B cell (primary cell): Measurements from ENCODE around the gene RNF166. TPM values are rescaled to one million over a fixed set of nuclear protein-coding genes. Genes with fewer than 3 reads are reported as not detected.

Source experiments
- ATAC-seq: fragments of 200-7000 bp; cut with Tn5 transposase; one replicate; pipeline ENCODE4 v1.10.0; 2021; ENCODE audit warnings: low read depth, mild to moderate bottlenecking, moderate number of reproducible peaks, moderate library complexity
- CTCF ChIA-PET: fragments of 350-600 bp; sonication (Branson Sonifier 250); formaldehyde crosslinking; loops from one replicate; lab custom pipeline; 2021; ENCODE audit warnings: antibody characterized with exemption, inconsistent platforms; lab: Charles Lee
- POLR2A ChIA-PET: fragments of 350-600 bp; sonication (Branson Sonifier 250); formaldehyde crosslinking; loops from one replicate; lab custom pipeline; 2021; ENCODE audit warnings: antibody characterized with exemption; lab: Charles Lee
- DNase-seq: peaks from one replicate; pipeline ENCODE4 v3.0.0; 2013
- H2AFZ ChIP-seq: 2 replicates; pipeline ENCODE4 v1.6.1; 2012; ENCODE audit warnings: mild to moderate bottlenecking, low read depth, low read length; ENCODE audit not compliant: insufficient read depth, poor library complexity, severe bottlenecking
- H3K27ac ChIP-seq, 2 donors: 1 replicate in 1 of 2; 2 replicates in 1 of 2; pipeline ENCODE4 v1.5.1; 2012 to 2013; ENCODE audit warnings: low read length in 2 of 2, mild to moderate bottlenecking in 2 of 2, moderate library complexity in 1 of 2
- H3K27me3 ChIP-seq, 4 experiments: fragments of 200-600 bp in 1 of 4; sonication (generic) in 1 of 4; replicated peaks in 1 of 4; 1 replicate in 2 of 4; 2 replicates in 2 of 4; pipeline versions ENCODE4 v1.6.1 to v1.7.0; 2013 to 2016; ENCODE audit warnings: low read length in 3 of 4, mild to moderate bottlenecking in 2 of 4, mixed read lengths in 1 of 4, moderate library complexity in 1 of 4; ENCODE audit not compliant: insufficient read depth in 4 of 4, control insufficient read depth in 3 of 4; ENCODE audit errors: control extremely low read depth in 1 of 4
- H3K36me3 ChIP-seq, 2 experiments: replicated peaks in 1 of 2; 1 replicate in 1 of 2; 2 replicates in 1 of 2; pipeline versions ENCODE4 v1.6.1 to v1.7.1; 2013; ENCODE audit warnings: low read length in 1 of 2; ENCODE audit not compliant: insufficient read depth in 2 of 2, control insufficient read depth in 1 of 2; ENCODE audit errors: control extremely low read depth in 1 of 2, extremely low read depth in 1 of 2
- H3K4me1 ChIP-seq, 2 donors: fragments of 200-600 bp in 1 of 2; sonication (generic) in 1 of 2; 1 replicate in 1 of 2; 2 replicates in 1 of 2; pipeline versions ENCODE4 v1.5.1 to v1.6.1; 2013 to 2017; ENCODE audit warnings: low read length in 2 of 2; ENCODE audit not compliant: control insufficient read depth in 2 of 2, insufficient read depth in 2 of 2
- H3K4me2 ChIP-seq: replicated peaks from 2 replicates; pipeline ENCODE3; 2012; ENCODE audit warnings: mild to moderate bottlenecking, low read depth, low read length; ENCODE audit not compliant: poor library complexity, severe bottlenecking
- H3K4me3 ChIP-seq, 5 experiments: fragments of 200-600 bp in 1 of 5; sonication (generic) in 1 of 5; 1 replicate in 3 of 5; 2 replicates in 2 of 5; pipeline versions ENCODE4 v1.5.1 to v1.7.0; 2011 to 2016; ENCODE audit warnings: low read length in 4 of 5, mild to moderate bottlenecking in 4 of 5, low read depth in 2 of 5, control low read depth in 1 of 5, moderate library complexity in 1 of 5; ENCODE audit not compliant: insufficient read depth in 1 of 5; ENCODE audit errors: control extremely low read depth in 1 of 5, extremely low read depth in 1 of 5
- H3K79me2 ChIP-seq: fragments of 200-600 bp; sonication (generic); one replicate; pipeline ENCODE4 v1.6.0; 2016; ENCODE audit warnings: low read length; ENCODE audit not compliant: control insufficient read depth, insufficient read depth
- H3K9ac ChIP-seq: fragments of 200-600 bp; sonication (generic); 2 replicates; pipeline ENCODE4 v1.6.1; 2017; ENCODE audit warnings: mild to moderate bottlenecking, low read length, moderate library complexity
- H3K9me3 ChIP-seq, 3 donors: one replicate each; pipeline versions ENCODE4 v1.6.1 to v1.7.1; 2013; ENCODE audit warnings: low read length in 2 of 3; ENCODE audit not compliant: control insufficient read depth in 2 of 3, insufficient read depth in 1 of 3; ENCODE audit errors: control extremely low read depth in 1 of 3
- H4K20me1 ChIP-seq: 2 replicates; pipeline ENCODE4 v1.6.0; 2012; ENCODE audit warnings: mild to moderate bottlenecking, low read length; ENCODE audit not compliant: insufficient read depth, control insufficient read depth, poor library complexity, severe bottlenecking
- H3K27ac Mint-ChIP-seq: one replicate; pipeline ENCODE4 v1.8.0; 2021; ENCODE audit warnings: mixed read lengths
- H3K27me3 Mint-ChIP-seq: one replicate; pipeline ENCODE4 v1.8.0; 2021; ENCODE audit warnings: mixed read lengths
- H3K4me1 Mint-ChIP-seq: one replicate; pipeline ENCODE4 v1.8.0; 2021; ENCODE audit warnings: mixed read lengths
- H3K4me3 Mint-ChIP-seq: one replicate; pipeline ENCODE4 v1.8.0; 2021; ENCODE audit warnings: mixed read lengths
- H3K9me3 Mint-ChIP-seq: one replicate; pipeline ENCODE4 v1.8.0; 2022; ENCODE audit warnings: mixed read lengths; ENCODE audit not compliant: insufficient read depth
- EZH2 ChIP-seq: IDR thresholded peaks from 2 replicates; pipeline ENCODE4 v1.6.1; 2012; ENCODE audit warnings: borderline replicate concordance, low read depth, mild to moderate bottlenecking, moderate library complexity, low read length; ENCODE audit not compliant: insufficient read depth, poor library complexity, severe bottlenecking
- WGBS: methylation state at CpG from one replicate; pipeline ENCODE4 v1.1.5; 2013; ENCODE audit warnings: missing lambda C conversion rate; ENCODE audit not compliant: insufficient coverage; 5-methylcytosine and 5-hydroxymethylcytosine counted together
- intact Hi-C: fragments of 100-400 bp; cut with micrococcal nuclease; formaldehyde crosslinking; loops from one replicate; pipeline ENCODE4 v1.10.0; 2022
- polyA plus RNA-seq: library from polyadenylated mRNA; depleted of rRNA; stranded (reverse); fragments of >200 nt; gene quantifications from 2 replicates; pipeline ENCODE4 v1.2.3, GENCODE V29; 2012
- total RNA-seq, 2 donors: library from RNA; stranded (reverse); fragments of 120-200 nt in 1 of 2; gene quantifications; 1 replicate in 1 of 2; 2 replicates in 1 of 2; pipeline versions ENCODE4 v1.2.3 to v1.2.4, GENCODE V29; 2013 to 2022
- TF ChIP-seq, protein P1 (sequence below): fragments of 200-600 bp; IDR thresholded peaks from one replicate; pipeline ENCODE4 v1.8.0; 2022; ENCODE audit warnings: antibody characterized with exemption, mild to moderate bottlenecking

The RNF166 gene
- total and polyA plus RNA-seq, 2 donors (not counting 1 experiment from before 2014, with no cell fraction given) = 64.1 to 65.0 TPM

DNA sequence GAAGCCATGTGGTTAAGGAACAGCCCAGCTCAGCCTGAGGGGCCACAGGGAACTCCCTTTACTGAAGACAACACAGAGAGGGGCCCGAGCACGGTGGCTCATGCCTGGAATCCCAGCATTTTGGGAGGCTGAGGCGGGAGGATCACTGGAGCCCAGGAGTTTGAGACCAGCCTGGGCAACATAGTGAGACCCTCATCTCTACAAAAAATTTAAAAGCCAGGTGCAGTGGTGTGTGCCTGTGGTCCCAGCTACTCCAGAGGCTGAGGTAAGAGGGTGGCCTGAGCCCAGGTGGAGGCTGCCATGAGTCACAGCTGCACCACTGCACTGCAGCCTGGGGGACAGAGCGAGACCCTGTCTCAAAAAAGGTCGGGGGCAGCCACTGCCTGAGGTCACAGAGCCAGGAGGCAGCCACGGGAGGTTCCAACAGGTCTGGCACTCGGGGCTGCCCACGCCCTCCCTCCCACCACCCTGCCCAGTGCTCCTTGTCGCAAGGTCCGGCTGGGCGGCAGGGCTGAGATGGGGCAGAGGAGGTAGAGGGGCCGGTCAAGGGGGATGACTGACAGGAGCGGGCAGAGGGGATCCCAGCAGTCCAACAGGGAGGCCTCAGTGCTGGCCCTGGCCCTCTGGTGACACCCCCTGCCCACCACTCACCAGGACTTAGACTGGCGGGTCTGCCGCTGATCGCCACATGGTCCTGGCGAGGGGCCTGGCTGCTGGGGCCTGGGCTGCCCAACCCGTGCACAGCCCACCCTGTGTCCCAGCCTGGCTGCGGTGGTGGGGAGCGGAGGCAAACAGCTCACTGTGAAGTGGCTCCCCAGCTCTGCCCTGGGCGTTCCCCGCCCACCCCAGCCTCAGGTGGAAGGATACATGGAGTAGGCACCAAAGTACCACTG is 58.8 kb downstream of the RNF166 start:
- no peak for ATAC-seq
- H4K20me1 ChIP-seq = peaks cover 87% of the 10 kb centered on the region
- H3K27ac Mint-ChIP-seq = peak overlapping the region; percentile 32
- intact Hi-C loops = no loop called here
- H3K4me1 Mint-ChIP-seq = peaks cover 61% of the 10 kb centered on the region
- WGBS = 93% methylated on average over 14 of the region's 22 CpGs
- peaks cover 45 to 67% of the 10 kb centered on the region in 2 donors for H3K4me1 ChIP-seq
- TF ChIP-seq, protein P1, sequence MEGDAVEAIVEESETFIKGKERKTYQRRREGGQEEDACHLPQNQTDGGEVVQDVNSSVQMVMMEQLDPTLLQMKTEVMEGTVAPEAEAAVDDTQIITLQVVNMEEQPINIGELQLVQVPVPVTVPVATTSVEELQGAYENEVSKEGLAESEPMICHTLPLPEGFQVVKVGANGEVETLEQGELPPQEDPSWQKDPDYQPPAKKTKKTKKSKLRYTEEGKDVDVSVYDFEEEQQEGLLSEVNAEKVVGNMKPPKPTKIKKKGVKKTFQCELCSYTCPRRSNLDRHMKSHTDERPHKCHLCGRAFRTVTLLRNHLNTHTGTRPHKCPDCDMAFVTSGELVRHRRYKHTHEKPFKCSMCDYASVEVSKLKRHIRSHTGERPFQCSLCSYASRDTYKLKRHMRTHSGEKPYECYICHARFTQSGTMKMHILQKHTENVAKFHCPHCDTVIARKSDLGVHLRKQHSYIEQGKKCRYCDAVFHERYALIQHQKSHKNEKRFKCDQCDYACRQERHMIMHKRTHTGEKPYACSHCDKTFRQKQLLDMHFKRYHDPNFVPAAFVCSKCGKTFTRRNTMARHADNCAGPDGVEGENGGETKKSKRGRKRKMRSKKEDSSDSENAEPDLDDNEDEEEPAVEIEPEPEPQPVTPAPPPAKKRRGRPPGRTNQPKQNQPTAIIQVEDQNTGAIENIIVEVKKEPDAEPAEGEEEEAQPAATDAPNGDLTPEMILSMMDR = no peak
- no peak for TF ChIP-seq EZH2
- peak overlapping the region; percentile 39 for H3K9ac ChIP-seq
- peak overlapping the region; percentile 41 to 59 for H3K27ac ChIP-seq
- H3K4me3 Mint-ChIP-seq = peak overlapping the region; percentile 29
- DNase-seq = no peak
- peaks cover 75% of the 10 kb centered on the region for H3K79me2 ChIP-seq
- no peaks in the 10 kb centered on the region for H3K27me3 ChIP-seq
- H3K36me3 ChIP-seq = peaks cover 0 to 67% of the 10 kb centered on the region in 2 experiments
- no peaks in the 10 kb centered on the region for H3K27me3 Mint-ChIP-seq
- CTCF ChIA-PET = interaction anchor here (3.2 kb wide), 1 partner anchor 38 kb away, joined by 9 read pairs; no protein-coding TSS in a partner anchor
- POLR2A ChIA-PET = interaction anchor here (0.7 to 1.0 kb wide), 6 partner anchors 12 to 848 kb away, joined by 3 to 5 read pairs (median 3); partner anchors contain the start of genes MVD and ZC3H18
- peaks cover 0 to 5% (median 0%) of the 10 kb centered on the region in 3 donors for H3K9me3 ChIP-seq
- H3K4me3 ChIP-seq = peak overlapping the region in 3 of 5 experiments; percentile 18 to 98 (median 21)
- H2AFZ ChIP-seq = no peak overlapping the region
- H3K9me3 Mint-ChIP-seq = no peaks in the 10 kb centered on the region
- H3K4me2 ChIP-seq = peak overlapping the region; percentile 99

Other genes starting within 250 kb of the RNF166 start
- 74.2 and 84.1 TPM in 2 replicates for gene ZC3H18, start 136.0 kb downstream of the RNF166 start, total RNA-seq
- 40.4 and 63.5 TPM in 2 replicates for gene ZC3H18, start 136.0 kb downstream of the RNF166 start, polyA plus RNA-seq
- 1.4 and 1.5 TPM in 2 replicates for gene IL17C, start 67.8 kb downstream of the RNF166 start, total RNA-seq
- gene IL17C, start 67.8 kb downstream of the RNF166 start, polyA plus RNA-seq = 1.3 and 3.5 TPM in 2 replicates
- gene CYBA, start 55.4 kb downstream of the RNF166 start, total RNA-seq = 698 and 701 TPM in 2 replicates
- 1,091 and 1,336 TPM in 2 replicates for gene CYBA, start 55.4 kb downstream of the RNF166 start, polyA plus RNA-seq
- 84.5 and 95.4 TPM in 2 replicates for gene MVD, start 43.3 kb downstream of the RNF166 start, total RNA-seq
- gene MVD, start 43.3 kb downstream of the RNF166 start, polyA plus RNA-seq = 40.9 and 49.4 TPM in 2 replicates
- gene SNAI3, start 19.9 kb downstream of the RNF166 start, total RNA-seq = 8.2 and 8.8 TPM in 2 replicates
- gene SNAI3, start 19.9 kb downstream of the RNF166 start, polyA plus RNA-seq = 3.7 and 6.5 TPM in 2 replicates
- 18.4 and 19.3 TPM in 2 replicates for gene CTU2, start 95 bp upstream of the RNF166 start, total RNA-seq
- gene CTU2, start 95 bp upstream of the RNF166 start, polyA plus RNA-seq = 17.3 and 23.7 TPM in 2 replicates
- gene PIEZO1, start 78.8 kb upstream of the RNF166 start, total RNA-seq = 108 and 118 TPM in 2 replicates
- 331 and 354 TPM in 2 replicates for gene PIEZO1, start 78.8 kb upstream of the RNF166 start, polyA plus RNA-seq
- gene CDT1, start 97.4 kb upstream of the RNF166 start, total RNA-seq = 0.27 and 1.3 TPM in 2 replicates
- gene CDT1, start 97.4 kb upstream of the RNF166 start, polyA plus RNA-seq = 0.36 and 0.48 TPM in 2 replicates
- gene APRT, start 105.5 kb upstream of the RNF166 start, total RNA-seq = 111 and 124 TPM in 2 replicates
- gene APRT, start 105.5 kb upstream of the RNF166 start, polyA plus RNA-seq = 121 and 161 TPM in 2 replicates
- 68.4 and 81.3 TPM in 2 replicates for gene GALNS, start 150.5 kb upstream of the RNF166 start, total RNA-seq
- gene GALNS, start 150.5 kb upstream of the RNF166 start, polyA plus RNA-seq = 45.5 and 62.1 TPM in 2 replicates
- 55.5 and 65.1 TPM in 2 replicates for gene TRAPPC2L, start 150.7 kb upstream of the RNF166 start, total RNA-seq
- 29.7 and 33.5 TPM in 2 replicates for gene TRAPPC2L, start 150.7 kb upstream of the RNF166 start, polyA plus RNA-seq
- gene PABPN1L, start 160.3 kb upstream of the RNF166 start, total RNA-seq = 0.68 and 0.84 TPM in 2 replicates
- gene PABPN1L, start 160.3 kb upstream of the RNF166 start, polyA plus RNA-seq = 0.21 and 0.84 TPM in 2 replicates